Activated T-helper 17 cell treated with anti-CD3 and anti-CD28 coated beads, Interleukin-2, amount 50 U/mL, for 72 hours (primary cell): ENCODE data around the gene NTN5. TPM values are rescaled to one million over a fixed set of nuclear protein-coding genes. Genes with fewer than 3 reads are reported as not detected.
A peak's percentile ranks its signal among the peaks of the same experiment; 100 is the strongest.
"Not testable (repeated sequence)": the region's sequence is repeated elsewhere in the genome, so short reads cannot be mapped to it uniquely, and the experiment has no call there.

Experiments
- ATAC-seq: fragments of 150-1000 bp; cut with Tn5 transposase; replicated peaks from 2 replicates; pipeline ENCODE4 v1.10.0; 2021; ENCODE audit warnings: mild to moderate bottlenecking, moderate library complexity
- H3K27ac Mint-ChIP-seq: one replicate; pipeline ENCODE4 v1.8.0; 2022; ENCODE audit warnings: mixed read lengths
- H3K27me3 Mint-ChIP-seq: one replicate; pipeline ENCODE4 v1.8.0; 2022; ENCODE audit warnings: mixed read lengths
- H3K36me3 Mint-ChIP-seq: one replicate; pipeline ENCODE4 v1.8.0; 2022; ENCODE audit warnings: low read depth, mild to moderate bottlenecking, mixed read lengths
- H3K4me1 Mint-ChIP-seq: one replicate; pipeline ENCODE4 v1.8.0; 2022; ENCODE audit warnings: mixed read lengths
- H3K4me3 Mint-ChIP-seq: one replicate; pipeline ENCODE4 v1.8.0; 2022; ENCODE audit warnings: mild to moderate bottlenecking, mixed read lengths
- H3K9me3 Mint-ChIP-seq: one replicate; pipeline ENCODE4 v1.8.0; 2022; ENCODE audit warnings: mixed read lengths
- total RNA-seq, 2 donors: library from RNA; stranded (reverse); gene quantifications; one replicate each; pipeline ENCODE4 v1.2.3, GENCODE V29; 2022

NTN5 gene
- total RNA-seq, 2 donors from 2014 or later = 0.65 to 2.9 TPM

DNA sequence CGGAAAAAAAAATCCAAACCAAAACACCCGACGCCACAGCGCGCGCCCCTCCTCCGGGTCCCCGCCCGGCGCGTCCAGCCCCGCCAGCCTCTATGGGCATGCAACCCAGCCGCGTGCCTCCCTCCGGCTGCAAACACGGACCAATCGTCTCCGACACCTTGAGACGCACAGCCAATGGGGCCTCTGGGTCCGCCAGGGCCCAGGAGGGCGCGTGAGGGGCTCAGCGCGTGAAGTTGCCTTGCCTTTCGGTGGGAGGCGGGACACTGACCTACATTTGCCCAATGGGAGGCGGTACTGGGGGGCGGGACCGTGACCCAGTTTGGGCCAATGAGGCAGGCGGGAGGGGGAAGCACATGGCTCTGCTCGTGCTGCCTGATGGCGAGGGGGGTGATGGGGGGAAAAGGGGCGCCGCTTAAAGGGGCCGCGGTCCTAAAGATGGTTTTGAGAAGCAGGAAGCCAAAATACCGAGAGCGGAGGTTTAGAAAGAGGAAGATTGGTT, 35.3 kb downstream of the NTN5 start:
- peak; percentile 69 for ATAC-seq
- Mint-ChIP-seq H3K4me3 (peak overlapping the region; percentile 96), H3K4me1 (peaks cover 35% of the 10 kb centered on the region), H3K36me3 (peaks cover 6% of the 10 kb centered on the region), H3K9me3 (peaks cover 4% of the 10 kb centered on the region), H3K27ac (peak overlapping the region; percentile 99), H3K27me3 (no peaks in the 10 kb centered on the region)

DNA sequence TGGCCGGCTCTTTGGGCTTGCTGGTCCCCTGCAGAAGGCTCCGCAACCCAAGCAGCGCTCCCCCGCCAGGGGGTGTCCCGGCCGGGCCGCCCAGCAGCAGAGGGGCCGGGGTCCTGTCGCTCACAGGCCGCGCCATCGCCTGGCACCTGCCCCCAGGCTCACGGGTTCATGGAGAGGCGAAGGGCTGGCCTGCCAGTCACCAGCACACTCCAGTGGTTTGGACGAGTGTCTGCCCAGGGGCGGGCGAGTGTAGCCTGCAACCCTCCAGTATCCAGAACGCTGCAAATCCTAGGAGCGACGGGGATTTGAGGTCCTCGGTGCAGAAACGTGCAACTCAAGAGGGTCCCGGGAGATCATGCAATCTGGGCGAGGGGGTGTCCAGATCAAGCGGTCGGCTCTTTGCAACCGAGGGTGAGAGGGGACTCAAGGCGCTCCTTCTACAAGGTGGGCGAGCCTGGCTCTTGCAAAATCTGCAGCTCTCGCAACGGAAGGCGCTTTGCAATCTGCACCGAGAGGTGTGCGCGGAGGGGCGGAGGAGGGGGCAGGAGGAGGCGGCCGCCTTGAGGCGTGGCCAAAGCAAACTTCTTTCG, 35.9 kb downstream of the NTN5 start, which contains the start of gene DBP:
TSS of gene DBP (minus strand) at position 521 of the 590 bp plus-strand sequence. CDS start at position 136, 385 bp downstream.
- Mint-ChIP-seq H3K36me3 (peaks cover 6% of the 10 kb centered on the region), H3K27ac (peak within 1 kb of the TSS; percentile 99), H3K4me3 (peak within 1 kb of the TSS; percentile 96), H3K27me3 (no peaks in the 10 kb centered on the region), H3K4me1 (peaks cover 35% of the 10 kb centered on the region), H3K9me3 (peaks cover 4% of the 10 kb centered on the region)
- no peak for ATAC-seq

DNA sequence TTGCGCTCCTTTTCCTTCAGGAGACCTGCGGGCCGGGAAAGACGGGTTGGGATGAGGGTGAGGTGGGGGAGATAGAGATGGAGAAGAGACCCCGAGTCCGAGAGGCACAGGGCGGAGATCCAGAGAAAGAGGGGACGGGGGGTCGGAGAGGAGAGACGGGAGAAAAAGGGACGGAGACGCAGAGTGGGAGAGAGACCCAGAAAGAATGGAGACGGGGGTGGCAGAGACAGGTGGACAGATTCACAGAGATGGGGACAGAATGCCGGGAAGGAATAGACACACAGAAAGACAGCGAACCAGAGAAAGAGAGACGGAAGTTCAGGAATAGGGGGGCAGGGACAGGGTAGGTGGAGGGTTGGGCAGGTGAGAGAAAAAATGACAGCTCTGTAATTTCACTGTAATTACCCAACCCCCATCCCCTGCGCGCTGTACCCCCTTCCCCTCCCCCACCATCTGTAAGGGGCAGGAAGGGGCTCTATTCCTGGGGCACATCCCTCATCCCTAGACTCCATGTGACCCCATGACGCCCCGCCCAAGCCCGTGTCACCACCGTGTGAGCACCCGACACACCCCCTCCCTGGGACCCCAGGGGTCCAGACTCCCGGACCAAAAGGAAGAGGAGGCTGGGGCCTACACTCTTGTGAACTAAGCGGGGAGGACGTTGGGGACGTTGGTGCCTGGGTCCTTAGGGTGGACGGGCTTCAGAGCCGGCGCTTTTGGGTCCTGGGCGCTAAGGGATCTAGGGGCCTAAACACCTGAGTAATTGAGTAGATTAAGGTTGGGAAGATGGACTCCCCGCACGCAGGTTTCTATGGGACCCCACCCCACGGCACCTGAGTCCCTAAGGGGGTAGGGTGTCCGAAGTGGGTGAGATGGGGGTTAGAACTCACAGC, 36.6 kb downstream of the NTN5 start:
- H3K27me3 Mint-ChIP-seq = no peaks in the 10 kb centered on the region
- peak overlapping the region; percentile 84 for H3K27ac Mint-ChIP-seq
- H3K36me3 Mint-ChIP-seq = peaks cover 6% of the 10 kb centered on the region
- peaks cover 35% of the 10 kb centered on the region for H3K4me1 Mint-ChIP-seq
- no peak for ATAC-seq
- H3K4me3 Mint-ChIP-seq = peak overlapping the region; percentile 96
- H3K9me3 Mint-ChIP-seq = peaks cover 4% of the 10 kb centered on the region

DNA sequence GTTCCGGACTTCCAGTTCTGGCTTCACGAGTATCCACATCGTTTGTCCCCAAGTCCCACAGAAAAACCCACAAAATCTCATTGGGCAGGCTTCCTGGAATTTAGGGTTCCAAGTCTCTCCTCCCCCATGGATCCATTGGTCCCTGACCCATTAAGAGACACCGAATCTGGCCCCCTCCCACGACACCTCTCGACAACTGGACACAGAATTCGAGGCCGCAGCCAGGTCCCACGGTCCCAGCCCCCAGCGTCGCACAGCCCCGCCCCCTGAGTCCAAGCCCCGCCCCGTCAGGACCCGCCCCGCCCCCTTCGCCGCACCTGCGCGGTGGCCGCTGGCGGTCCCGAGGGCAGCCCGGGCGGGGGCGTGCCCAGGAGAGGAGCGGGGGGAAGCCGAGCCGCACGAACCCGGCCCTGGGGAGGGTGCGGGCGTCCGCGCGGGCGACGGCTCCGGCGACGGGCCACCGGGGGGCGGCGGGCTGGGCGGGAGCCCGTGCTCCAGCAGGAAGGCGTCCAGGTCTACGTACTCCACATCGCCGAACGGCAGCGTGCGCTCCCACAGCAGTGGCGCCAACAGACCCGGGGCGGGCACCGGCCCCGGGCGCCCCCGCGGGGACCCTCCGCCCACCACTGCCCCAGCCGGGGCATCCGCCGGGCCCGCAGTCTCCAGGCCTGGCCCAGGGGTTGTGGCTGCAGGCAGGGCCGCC, 37.4 kb downstream of the NTN5 start:
- ATAC-seq = peak; percentile 47
- peak overlapping the region; percentile 85 for H3K27ac Mint-ChIP-seq
- H3K4me3 Mint-ChIP-seq = peak overlapping the region; percentile 96
- H3K27me3 Mint-ChIP-seq = no peaks in the 10 kb centered on the region
- peaks cover 4% of the 10 kb centered on the region for H3K9me3 Mint-ChIP-seq
- peaks cover 10% of the 10 kb centered on the region for H3K36me3 Mint-ChIP-seq
- H3K4me1 Mint-ChIP-seq = peaks cover 35% of the 10 kb centered on the region

- Mint-ChIP-seq H3K27ac (peak overlapping the region; percentile 85), H3K4me1 (peaks cover 30% of the 10 kb centered on the region), H3K4me3 (peak overlapping the region; percentile 96), H3K36me3 (peaks cover 14% of the 10 kb centered on the region), H3K27me3 (no peaks in the 10 kb centered on the region), H3K9me3 (peaks cover 4% of the 10 kb centered on the region)
- ATAC-seq = peak; percentile 56
These were observed 38.2 kb downstream of the NTN5 start for GRCh38 chr19:48634424-48635262.

- peak overlapping the region; percentile 85 for H3K27ac Mint-ChIP-seq
- peaks cover 14% of the 10 kb centered on the region for H3K36me3 Mint-ChIP-seq
- peaks cover 4% of the 10 kb centered on the region for H3K9me3 Mint-ChIP-seq
- H3K4me1 Mint-ChIP-seq = peaks cover 30% of the 10 kb centered on the region
- ATAC-seq = no peak
- peak overlapping the region; percentile 96 for H3K4me3 Mint-ChIP-seq
- H3K27me3 Mint-ChIP-seq = no peaks in the 10 kb centered on the region
These were observed 38.8 kb downstream of the NTN5 start for GRCh38 chr19:48634036-48634342.

GRCh38 chr19:48633148-48634035, 39.4 kb downstream of the NTN5 start:
- ATAC-seq = no peak
- Mint-ChIP-seq H3K36me3 (peaks cover 20% of the 10 kb centered on the region), H3K4me1 (peaks cover 25% of the 10 kb centered on the region), H3K27ac (peak overlapping the region; percentile 85), H3K27me3 (no peaks in the 10 kb centered on the region), H3K4me3 (peak overlapping the region; percentile 96), H3K9me3 (peaks cover 4% of the 10 kb centered on the region)

DNA sequence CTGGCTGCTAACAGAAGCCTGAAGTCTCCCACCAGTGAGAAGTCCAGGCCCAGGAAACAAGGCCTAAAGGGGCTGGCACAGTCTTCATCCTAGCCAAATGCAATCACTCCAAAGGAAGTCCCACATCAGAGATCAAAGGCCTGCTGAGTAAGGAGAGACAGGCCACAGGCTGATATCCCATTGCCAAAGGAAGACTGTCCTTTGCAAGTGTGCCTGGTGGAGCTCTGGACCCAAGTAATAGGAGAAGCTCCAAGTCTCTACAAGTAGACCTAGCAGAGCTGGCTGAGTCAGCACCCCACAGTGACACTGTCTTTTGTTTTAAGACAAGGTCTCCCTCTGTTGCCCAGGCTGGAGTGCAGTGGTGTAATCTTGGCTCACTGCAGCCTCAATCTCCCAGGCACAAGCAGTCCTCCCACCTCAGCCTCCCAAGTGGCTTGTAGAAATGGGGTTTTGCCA, 40.1 kb downstream of the NTN5 start:
- Mint-ChIP-seq H3K4me1 (peaks cover 19% of the 10 kb centered on the region), H3K4me3 (no peak overlapping the region), H3K36me3 (peaks cover 17% of the 10 kb centered on the region), H3K27ac (no peak overlapping the region), H3K9me3 (peaks cover 3% of the 10 kb centered on the region), H3K27me3 (no peaks in the 10 kb centered on the region)
- ATAC-seq = no peak

DNA sequence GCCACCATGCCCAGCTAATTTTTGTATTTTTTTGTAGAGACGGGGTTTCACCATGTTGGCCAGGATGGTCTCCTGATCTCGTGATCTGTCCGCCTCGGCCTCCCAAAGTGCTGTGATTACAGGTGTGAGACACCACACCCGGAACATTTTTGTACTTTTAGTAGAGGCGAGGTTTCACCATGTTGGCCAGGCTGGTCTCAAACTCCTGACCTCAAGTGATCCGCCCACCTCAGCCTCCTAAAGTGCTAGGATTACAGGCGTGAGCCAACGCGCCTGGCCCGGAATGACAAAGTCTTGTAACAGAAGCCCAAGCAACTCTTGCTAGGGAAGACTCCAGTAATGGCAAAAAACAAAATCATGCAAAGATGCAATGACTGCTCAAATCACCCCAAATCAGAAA, 40.5 kb downstream of the NTN5 start:
- not testable (repeated sequence) for H3K9me3 Mint-ChIP-seq, H3K27me3 Mint-ChIP-seq, H3K27ac Mint-ChIP-seq, ATAC-seq, H3K4me3 Mint-ChIP-seq
- H3K4me1 Mint-ChIP-seq = peaks cover 16% of the 10 kb centered on the region
- H3K36me3 Mint-ChIP-seq = peaks cover 14% of the 10 kb centered on the region

- ATAC-seq = no peak
- Mint-ChIP-seq H3K4me3 (no peak overlapping the region), H3K27ac (no peak overlapping the region), H3K27me3 (no peaks in the 10 kb centered on the region), H3K4me1 (peaks cover 15% of the 10 kb centered on the region), H3K9me3 (no peaks in the 10 kb centered on the region), H3K36me3 (peaks cover 17% of the 10 kb centered on the region)
These were observed 41.6 kb downstream of the NTN5 start for GRCh38 chr19:48631225-48631624.

DNA sequence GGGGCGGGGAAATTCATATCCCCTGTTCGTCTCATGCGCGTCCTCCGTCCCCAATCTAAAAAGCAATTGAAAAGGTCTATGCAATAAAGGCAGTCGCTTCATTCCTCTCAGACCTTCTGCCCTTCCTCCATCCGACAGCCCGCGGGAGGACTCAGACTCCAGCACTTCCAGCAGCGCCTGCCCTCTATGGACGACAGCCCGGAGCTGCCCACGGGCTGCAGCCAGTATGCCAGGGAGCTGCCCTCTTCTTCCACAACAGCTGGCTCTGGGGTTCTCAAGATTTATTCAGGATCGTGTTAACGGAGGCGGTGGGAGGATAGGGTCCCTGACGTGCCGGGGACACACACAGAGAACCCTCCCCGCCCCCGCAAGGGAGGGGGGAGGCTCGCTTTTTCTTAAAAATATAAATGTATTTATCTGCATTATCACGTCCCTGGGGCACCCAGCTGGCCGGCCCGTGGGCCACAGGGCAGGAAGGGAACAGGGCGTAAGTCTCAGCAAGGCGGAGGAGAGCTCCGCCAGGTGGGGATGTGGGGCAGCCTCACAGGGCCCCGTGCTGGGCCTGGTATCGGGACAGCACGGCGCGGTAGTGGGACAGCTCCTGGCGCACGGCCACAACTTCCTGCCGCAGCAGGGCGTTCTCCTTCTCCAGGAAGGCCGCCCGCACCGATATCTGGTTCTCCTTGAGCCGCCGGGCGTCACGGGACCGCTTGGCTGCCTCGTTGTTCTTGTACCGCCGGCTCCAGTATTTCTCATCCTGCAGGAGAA, 42.3 kb downstream of the NTN5 start:
- peaks cover 21% of the 10 kb centered on the region for H3K36me3 Mint-ChIP-seq
- no peak for ATAC-seq

DNA sequence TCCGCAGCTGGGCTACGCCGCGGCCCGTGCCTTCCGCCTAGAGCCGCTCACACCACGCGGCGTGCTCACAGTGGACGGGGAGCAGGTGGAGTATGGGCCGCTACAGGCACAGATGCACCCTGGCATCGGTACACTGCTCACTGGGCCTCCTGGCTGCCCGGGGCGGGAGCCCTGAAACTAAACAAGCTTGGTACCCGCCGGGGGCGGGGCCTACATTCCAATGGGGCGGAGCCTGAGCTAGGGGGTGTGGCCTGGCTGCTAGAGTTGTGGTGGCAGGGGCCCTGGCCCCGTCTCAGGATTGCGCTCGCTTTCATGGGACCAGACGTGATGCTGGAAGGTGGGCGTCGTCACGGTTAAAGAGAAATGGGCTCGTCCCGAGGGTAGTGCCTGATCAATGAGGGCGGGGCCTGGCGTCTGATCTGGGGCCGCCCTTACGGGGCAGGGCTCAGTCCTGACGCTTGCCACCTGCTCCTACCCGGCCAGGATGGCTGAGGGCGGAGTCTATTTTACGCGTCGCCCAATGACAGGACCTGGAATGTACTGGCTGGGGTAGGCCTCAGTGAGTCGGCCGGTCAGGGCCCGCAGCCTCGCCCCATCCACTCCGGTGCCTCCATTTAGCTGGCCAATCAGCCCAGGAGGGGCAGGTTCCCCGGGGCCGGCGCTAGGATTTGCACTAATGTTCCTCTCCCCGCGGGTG, 43.1 kb downstream of the NTN5 start:
- Mint-ChIP-seq H3K27me3 (no peaks in the 10 kb centered on the region), H3K4me1 (peaks cover 7% of the 10 kb centered on the region), H3K27ac (no peak overlapping the region), H3K4me3 (no peak overlapping the region), H3K36me3 (peaks cover 21% of the 10 kb centered on the region), H3K9me3 (no peaks in the 10 kb centered on the region)
- no peak for ATAC-seq

More for the DNA sequence above, 42.3 kb downstream of the NTN5 start:
- Mint-ChIP-seq H3K4me3 (no peak overlapping the region), H3K27ac (peak overlapping the region; percentile 17), H3K4me1 (peaks cover 10% of the 10 kb centered on the region), H3K27me3 (no peaks in the 10 kb centered on the region), H3K9me3 (no peaks in the 10 kb centered on the region)
